Neural progenitor cell (in vitro differentiated cells): ENCODE results near the gene PTPRCAP. TPM values are rescaled to one million over a fixed set of nuclear protein-coding genes. Genes with fewer than 3 reads are reported as not detected.
A peak's percentile ranks its signal among the peaks of the same experiment; 100 is the strongest.

Experiments
- DNase-seq: peaks from one replicate; pipeline ENCODE4 v3.0.0-alpha.2; 2016; ENCODE audit warnings: low spot score
- H2AFZ ChIP-seq: fragments of 200-600 bp; sonication (generic); replicated peaks from 2 replicates; pipeline ENCODE4 v1.6.1; 2016; ENCODE audit warnings: antibody characterized with exemption
- H3F3A ChIP-seq: fragments of 200-600 bp; sonication (generic); 2 replicates; pipeline ENCODE4 v1.6.1; 2016; ENCODE audit warnings: antibody characterized with exemption, low read depth
- H3K27ac ChIP-seq: fragments of 200-600 bp; sonication (generic); 2 replicates; pipeline ENCODE4 v1.5.1; 2016; ENCODE audit warnings: mild to moderate bottlenecking
- H3K27me3 ChIP-seq: fragments of 200-600 bp; sonication (generic); 2 replicates; pipeline ENCODE4 v1.6.1; 2016; ENCODE audit warnings: mild to moderate bottlenecking, moderate library complexity
- H3K36me3 ChIP-seq: fragments of 200-600 bp; sonication (generic); 2 replicates; pipeline ENCODE4 v1.5.1; 2016
- H3K4me1 ChIP-seq: fragments of 200-600 bp; sonication (generic); 2 replicates; pipeline ENCODE4 v1.6.1; 2016; ENCODE audit warnings: mixed run types
- H3K4me2 ChIP-seq: fragments of 200-600 bp; sonication (generic); 2 replicates; pipeline ENCODE4 v1.6.1; 2016
- H3K4me3 ChIP-seq: fragments of 200-600 bp; sonication (generic); 2 replicates; pipeline ENCODE4 v1.5.1; 2016
- H3K79me2 ChIP-seq: fragments of 200-600 bp; sonication (generic); 2 replicates; pipeline ENCODE4 v1.6.1; 2016; ENCODE audit warnings: low read depth
- H3K9ac ChIP-seq: fragments of 200-600 bp; sonication (generic); 2 replicates; pipeline ENCODE4 v1.6.1; 2016
- H3K9me3 ChIP-seq: fragments of 200-600 bp; sonication (generic); 2 replicates; pipeline ENCODE4 v1.5.1; 2016; ENCODE audit warnings: low read depth
- H4K20me1 ChIP-seq: fragments of 200-600 bp; sonication (generic); 2 replicates; pipeline ENCODE4 v1.6.1; 2016; ENCODE audit warnings: low read depth
- H3K27ac Mint-ChIP-seq: 3 replicates; pipeline ENCODE4 v1.8.0; 2021; ENCODE audit warnings: mixed read lengths
- H3K27me3 Mint-ChIP-seq: 2 replicates; pipeline ENCODE4 v1.8.0; 2022; ENCODE audit warnings: low read depth, mild to moderate bottlenecking, inconsistent platforms, moderate library complexity, mixed read lengths; ENCODE audit not compliant: insufficient read depth
- H3K36me3 Mint-ChIP-seq: 3 replicates; pipeline ENCODE4 v1.8.0; 2021; ENCODE audit warnings: mixed read lengths
- H3K4me1 Mint-ChIP-seq: 3 replicates; pipeline ENCODE4 v1.8.0; 2021; ENCODE audit warnings: mixed read lengths
- H3K4me3 Mint-ChIP-seq: 3 replicates; pipeline ENCODE4 v1.8.0; 2021; ENCODE audit warnings: mild to moderate bottlenecking, moderate library complexity, mixed read lengths
- H3K9me3 Mint-ChIP-seq: 3 replicates; pipeline ENCODE4 v1.8.0; 2020; ENCODE audit warnings: mixed read lengths
- EZH2 ChIP-seq: fragments of 200-600 bp; sonication (generic); IDR thresholded peaks from 2 replicates; pipeline ENCODE4 v1.6.1; 2017; ENCODE audit warnings: antibody characterized with exemption, mild to moderate bottlenecking, moderate library complexity
- EZH2phosphoT487 ChIP-seq: fragments of 200-600 bp; sonication (generic); IDR thresholded peaks from 2 replicates; pipeline ENCODE4 v1.6.1; 2017; ENCODE audit warnings: antibody characterized with exemption
- total RNA-seq: library from RNA; depleted of rRNA; stranded (reverse); fragments of >200 nt; gene quantifications from 2 replicates; pipeline ENCODE4 v1.2.3, GENCODE V29; 2015; ENCODE audit warnings: low replicate concordance
- TF ChIP-seq, protein P1 (sequence below): fragments of 200-600 bp; sonication (generic); IDR thresholded peaks from 2 replicates; pipeline ENCODE4 v1.5.1; 2017; ENCODE audit warnings: antibody characterized with exemption, mild to moderate bottlenecking

The PTPRCAP gene
- total RNA-seq, 1 donor from 2014 or later = not detected

DNA sequence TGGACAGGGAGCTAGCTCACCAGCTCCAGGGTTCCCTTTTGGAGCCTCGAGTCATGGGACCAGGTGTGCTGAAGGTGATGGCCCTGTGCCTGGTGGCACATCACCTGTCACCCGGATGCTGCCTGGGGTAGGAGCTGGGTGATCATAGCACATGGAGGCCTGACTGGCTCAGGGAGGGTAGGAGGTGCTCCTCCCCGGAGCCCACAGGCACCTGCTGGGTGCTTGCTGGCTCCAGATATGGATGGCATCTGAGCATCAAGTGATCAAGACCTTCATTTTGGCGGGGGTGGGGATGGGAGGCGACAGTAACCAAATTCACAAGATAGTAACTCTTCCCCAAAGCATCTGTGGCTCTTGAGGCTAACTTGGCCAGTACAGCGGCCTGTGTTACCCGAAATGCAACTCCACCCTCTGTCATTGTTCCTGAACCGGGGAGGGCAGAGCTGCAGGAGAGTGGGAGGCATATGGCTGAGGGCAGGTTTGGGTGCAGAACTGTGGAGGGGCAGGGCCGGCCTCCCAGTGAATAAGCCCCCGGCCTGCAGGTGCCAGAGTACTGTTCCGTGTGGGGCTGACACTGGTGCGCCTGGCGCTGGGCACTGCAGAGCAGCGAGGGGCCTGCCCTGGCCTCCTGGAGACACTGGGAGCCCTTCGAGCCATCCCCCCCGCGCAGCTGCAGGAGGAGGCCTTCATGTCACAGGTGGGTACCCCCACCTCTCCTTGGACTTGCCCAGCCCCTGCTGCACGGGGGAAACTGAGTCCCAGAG, 28.9 kb downstream of the PTPRCAP start:
- Histone ChIP-seq H3K79me2 (no peaks in the 10 kb centered on the region), H3K9me3 (no peaks in the 10 kb centered on the region), H3K27ac (no peak overlapping the region), H2AFZ (no peak overlapping the region), H3K4me2 (no peak overlapping the region), H3F3A (peaks cover 13% of the 10 kb centered on the region), H3K4me3 (no peak overlapping the region), H3K27me3 (no peaks in the 10 kb centered on the region), H3K4me1 (peaks cover 20% of the 10 kb centered on the region), H3K36me3 (no peaks in the 10 kb centered on the region), H4K20me1 (no peaks in the 10 kb centered on the region), H3K9ac (no peak overlapping the region)
- no peak for DNase-seq
- peaks cover 30% of the 10 kb centered on the region for H3K4me1 Mint-ChIP-seq
- no peaks in the 10 kb centered on the region for H3K36me3 Mint-ChIP-seq
- TF ChIP-seq, protein P1, sequence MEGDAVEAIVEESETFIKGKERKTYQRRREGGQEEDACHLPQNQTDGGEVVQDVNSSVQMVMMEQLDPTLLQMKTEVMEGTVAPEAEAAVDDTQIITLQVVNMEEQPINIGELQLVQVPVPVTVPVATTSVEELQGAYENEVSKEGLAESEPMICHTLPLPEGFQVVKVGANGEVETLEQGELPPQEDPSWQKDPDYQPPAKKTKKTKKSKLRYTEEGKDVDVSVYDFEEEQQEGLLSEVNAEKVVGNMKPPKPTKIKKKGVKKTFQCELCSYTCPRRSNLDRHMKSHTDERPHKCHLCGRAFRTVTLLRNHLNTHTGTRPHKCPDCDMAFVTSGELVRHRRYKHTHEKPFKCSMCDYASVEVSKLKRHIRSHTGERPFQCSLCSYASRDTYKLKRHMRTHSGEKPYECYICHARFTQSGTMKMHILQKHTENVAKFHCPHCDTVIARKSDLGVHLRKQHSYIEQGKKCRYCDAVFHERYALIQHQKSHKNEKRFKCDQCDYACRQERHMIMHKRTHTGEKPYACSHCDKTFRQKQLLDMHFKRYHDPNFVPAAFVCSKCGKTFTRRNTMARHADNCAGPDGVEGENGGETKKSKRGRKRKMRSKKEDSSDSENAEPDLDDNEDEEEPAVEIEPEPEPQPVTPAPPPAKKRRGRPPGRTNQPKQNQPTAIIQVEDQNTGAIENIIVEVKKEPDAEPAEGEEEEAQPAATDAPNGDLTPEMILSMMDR = no peak
- TF ChIP-seq EZH2 = no peak
- no peak for TF ChIP-seq EZH2phosphoT487
- H3K4me3 Mint-ChIP-seq = no peak overlapping the region
- no peak overlapping the region for H3K27ac Mint-ChIP-seq
- peaks cover 13% of the 10 kb centered on the region for H3K27me3 Mint-ChIP-seq
- no peaks in the 10 kb centered on the region for H3K9me3 Mint-ChIP-seq

DNA sequence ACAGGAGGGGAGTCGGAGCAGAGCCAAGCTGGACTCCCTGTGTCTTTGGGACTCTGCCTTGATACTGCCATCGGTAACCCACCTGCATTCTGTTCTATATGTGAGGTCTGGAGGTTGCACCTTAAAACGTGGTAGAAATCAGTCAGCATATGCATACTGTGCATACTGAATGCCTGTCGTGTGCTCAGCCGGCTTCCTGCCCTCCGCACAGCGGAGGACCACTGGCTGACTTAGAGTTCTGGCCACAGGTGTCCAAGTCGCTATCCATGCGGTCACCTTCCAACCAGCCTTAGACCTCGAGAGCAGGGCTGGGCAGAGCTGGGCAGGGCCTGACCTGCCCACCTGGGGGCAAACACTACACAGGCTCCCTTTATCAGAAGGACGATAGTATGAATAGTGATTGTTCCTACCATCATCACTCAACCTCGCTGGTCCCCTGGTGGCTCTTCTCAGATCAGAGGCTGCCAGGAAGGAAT, 29.8 kb downstream of the PTPRCAP start:
- no peak overlapping the region for H3K4me2 ChIP-seq
- no peaks in the 10 kb centered on the region for H3K79me2 ChIP-seq
- no peaks in the 10 kb centered on the region for H3K9me3 ChIP-seq
- H4K20me1 ChIP-seq = no peaks in the 10 kb centered on the region
- H3F3A ChIP-seq = peaks cover 10% of the 10 kb centered on the region
- TF ChIP-seq EZH2 (no peak), EZH2phosphoT487 (no peak)
- TF ChIP-seq, protein P1 = no peak
- no peak overlapping the region for H3K27ac ChIP-seq
- Mint-ChIP-seq H3K9me3 (no peaks in the 10 kb centered on the region), H3K27ac (peak overlapping the region; percentile 94), H3K4me3 (no peak overlapping the region), H3K4me1 (peaks cover 32% of the 10 kb centered on the region), H3K27me3 (peaks cover 11% of the 10 kb centered on the region), H3K36me3 (no peaks in the 10 kb centered on the region)
- no peaks in the 10 kb centered on the region for H3K36me3 ChIP-seq
- H3K4me3 ChIP-seq = no peak overlapping the region
- no peak overlapping the region for H2AFZ ChIP-seq
- no peak for DNase-seq
- H3K9ac ChIP-seq = no peak overlapping the region
- no peaks in the 10 kb centered on the region for H3K27me3 ChIP-seq
- peaks cover 25% of the 10 kb centered on the region for H3K4me1 ChIP-seq

DNA sequence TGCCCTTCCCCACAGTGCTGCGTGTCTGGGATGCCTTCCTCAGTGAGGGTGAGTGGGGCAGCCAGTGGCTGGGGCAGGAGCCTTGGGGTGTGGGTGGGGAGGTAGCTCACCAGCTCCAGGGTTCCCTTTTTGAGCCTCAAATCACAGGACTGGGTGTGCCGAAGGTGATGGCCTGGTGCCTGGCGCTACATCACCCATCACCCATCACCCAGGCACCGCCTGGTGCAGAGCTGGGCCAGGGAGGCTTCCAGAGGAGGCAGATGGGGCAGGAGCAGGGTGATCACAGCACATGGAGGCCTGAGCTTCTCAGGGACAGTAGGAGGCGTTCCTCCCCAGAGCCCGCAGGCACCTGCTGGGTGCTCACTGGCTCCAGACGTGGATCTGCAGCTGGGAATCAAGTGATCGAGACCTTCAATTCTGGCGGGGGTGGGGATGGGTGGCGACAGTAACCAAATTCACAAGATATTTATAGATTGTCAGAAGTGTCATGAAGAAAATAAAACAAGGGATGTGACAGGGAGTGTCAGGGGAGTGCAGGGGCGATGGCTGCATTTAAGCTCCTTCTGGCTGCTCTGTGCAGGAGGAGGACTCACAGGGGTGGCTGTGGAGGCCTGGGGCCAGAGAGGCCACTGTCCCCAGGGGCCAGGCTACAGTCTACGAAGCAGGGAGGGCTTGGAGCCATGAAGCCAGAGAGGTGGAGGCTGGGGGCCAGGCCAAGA, 30.4 kb downstream of the PTPRCAP start:
- TF ChIP-seq EZH2 = no peak
- TF ChIP-seq, protein P1 = no peak
- no peak for TF ChIP-seq EZH2phosphoT487
- Histone ChIP-seq H4K20me1 (no peaks in the 10 kb centered on the region), H3K9me3 (no peaks in the 10 kb centered on the region), H3K4me1 (peaks cover 25% of the 10 kb centered on the region), H3K79me2 (no peaks in the 10 kb centered on the region), H2AFZ (no peak overlapping the region), H3K27ac (no peak overlapping the region), H3F3A (peaks cover 10% of the 10 kb centered on the region), H3K4me3 (no peak overlapping the region), H3K36me3 (no peaks in the 10 kb centered on the region), H3K27me3 (no peaks in the 10 kb centered on the region), H3K9ac (no peak overlapping the region), H3K4me2 (no peak overlapping the region)
- peak overlapping the region; percentile 3 for H3K4me3 Mint-ChIP-seq
- H3K4me1 Mint-ChIP-seq = peaks cover 36% of the 10 kb centered on the region
- no peak for DNase-seq
- peaks cover 8% of the 10 kb centered on the region for H3K27me3 Mint-ChIP-seq
- H3K27ac Mint-ChIP-seq = peak overlapping the region; percentile 94
- H3K36me3 Mint-ChIP-seq = no peaks in the 10 kb centered on the region
- H3K9me3 Mint-ChIP-seq = no peaks in the 10 kb centered on the region
